ENCODE results near the gene TNXB.

DNA sequence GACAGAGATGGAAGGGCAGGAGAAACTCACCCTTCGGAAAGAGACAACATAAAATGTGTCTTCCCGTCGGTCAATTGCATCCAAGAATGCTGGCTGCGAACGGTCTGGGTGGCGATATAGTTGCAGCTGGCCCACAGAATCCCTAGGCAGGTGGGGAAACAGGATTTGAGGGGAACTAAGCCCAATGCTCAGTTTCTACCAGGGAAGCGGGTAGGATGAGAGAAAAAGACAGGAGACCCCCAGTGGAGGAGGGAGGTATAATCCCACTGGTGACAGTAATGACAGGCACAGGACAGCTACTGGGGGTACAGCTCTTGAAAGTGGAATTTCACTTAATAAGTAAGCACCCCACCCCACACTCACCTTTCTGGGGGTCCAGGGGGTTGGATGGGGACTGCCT lies 7.5 kb upstream of the TNXB start:
- TF ChIP-seq, protein P1, sequence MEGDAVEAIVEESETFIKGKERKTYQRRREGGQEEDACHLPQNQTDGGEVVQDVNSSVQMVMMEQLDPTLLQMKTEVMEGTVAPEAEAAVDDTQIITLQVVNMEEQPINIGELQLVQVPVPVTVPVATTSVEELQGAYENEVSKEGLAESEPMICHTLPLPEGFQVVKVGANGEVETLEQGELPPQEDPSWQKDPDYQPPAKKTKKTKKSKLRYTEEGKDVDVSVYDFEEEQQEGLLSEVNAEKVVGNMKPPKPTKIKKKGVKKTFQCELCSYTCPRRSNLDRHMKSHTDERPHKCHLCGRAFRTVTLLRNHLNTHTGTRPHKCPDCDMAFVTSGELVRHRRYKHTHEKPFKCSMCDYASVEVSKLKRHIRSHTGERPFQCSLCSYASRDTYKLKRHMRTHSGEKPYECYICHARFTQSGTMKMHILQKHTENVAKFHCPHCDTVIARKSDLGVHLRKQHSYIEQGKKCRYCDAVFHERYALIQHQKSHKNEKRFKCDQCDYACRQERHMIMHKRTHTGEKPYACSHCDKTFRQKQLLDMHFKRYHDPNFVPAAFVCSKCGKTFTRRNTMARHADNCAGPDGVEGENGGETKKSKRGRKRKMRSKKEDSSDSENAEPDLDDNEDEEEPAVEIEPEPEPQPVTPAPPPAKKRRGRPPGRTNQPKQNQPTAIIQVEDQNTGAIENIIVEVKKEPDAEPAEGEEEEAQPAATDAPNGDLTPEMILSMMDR (conservative IDR thresholded peaks at IDR 0.05; ENCODE audit: low read depth, low read length), result peak; percentile 59
- no peak for TF ChIP-seq EZH2 (IDR thresholded peaks at IDR 0.05; ENCODE audit: borderline replicate concordance, low read depth, low read length, poor library complexity, severe bottlenecking)
